GM10266 (cell line): ENCODE results near the gene DCAF8L1.
"Not testable (repeated sequence)": the region's sequence is repeated elsewhere in the genome, so short reads cannot be mapped to it uniquely, and the experiment has no call there.

Experiments
- DNase-seq: peaks from one replicate; pipeline ENCODE4 v3.0.0; 2012; ENCODE audit errors: extremely low spot score
- CTCF ChIP-seq: IDR thresholded peaks from 2 replicates; pipeline ENCODE4 v1.5.1; 2012; ENCODE audit warnings: mild to moderate bottlenecking, low read depth; ENCODE audit not compliant: control insufficient read depth, insufficient read depth; ENCODE audit errors: missing control alignments

The DCAF8L1 gene

DNA sequence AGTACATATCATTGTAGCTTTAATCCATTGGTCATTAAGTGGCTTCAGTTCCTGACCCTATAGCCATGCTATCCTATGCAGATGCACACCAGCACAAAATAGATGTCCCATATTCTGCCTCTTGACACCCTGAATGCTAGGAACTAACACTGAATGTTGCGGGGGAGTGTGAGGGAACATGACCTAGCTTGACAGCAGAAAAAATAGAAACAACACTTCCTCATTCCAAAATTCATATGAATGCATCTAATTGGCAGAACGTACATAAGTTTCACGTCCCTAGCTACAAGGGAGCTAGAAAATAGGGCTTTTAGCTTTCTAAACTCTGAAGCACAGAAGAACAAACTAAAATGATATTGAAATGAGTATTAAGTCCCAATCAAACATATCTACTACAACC lies 14.4 kb upstream of the DCAF8L1 start:
- no peak for TF ChIP-seq CTCF
- DNase-seq = no peak

- no peak for TF ChIP-seq CTCF
- no peak for DNase-seq
Measured at GRCh38 chrX:27987862-27988646, 6.8 kb upstream of the DCAF8L1 start.

DNA sequence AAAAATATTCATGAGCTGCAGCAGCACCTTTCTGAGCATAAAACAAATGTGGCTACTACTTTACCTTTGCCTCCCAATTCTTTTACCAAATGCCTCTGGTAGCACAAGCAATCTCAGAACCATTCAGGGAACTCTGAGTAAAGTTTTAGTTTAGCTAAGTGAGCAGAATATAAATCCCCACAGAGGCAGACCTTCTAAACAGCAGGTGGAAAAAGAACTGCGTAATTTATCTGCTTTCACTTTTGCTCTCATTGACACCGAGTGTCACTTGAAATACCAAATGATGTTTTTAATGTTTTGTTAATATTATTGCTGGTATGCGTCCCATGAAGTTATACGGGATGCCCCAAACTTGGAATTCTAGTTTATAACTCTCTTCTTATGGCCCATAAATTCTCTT lies 4.3 kb downstream of the DCAF8L1 start:
- not testable (repeated sequence) for DNase-seq

DNA sequence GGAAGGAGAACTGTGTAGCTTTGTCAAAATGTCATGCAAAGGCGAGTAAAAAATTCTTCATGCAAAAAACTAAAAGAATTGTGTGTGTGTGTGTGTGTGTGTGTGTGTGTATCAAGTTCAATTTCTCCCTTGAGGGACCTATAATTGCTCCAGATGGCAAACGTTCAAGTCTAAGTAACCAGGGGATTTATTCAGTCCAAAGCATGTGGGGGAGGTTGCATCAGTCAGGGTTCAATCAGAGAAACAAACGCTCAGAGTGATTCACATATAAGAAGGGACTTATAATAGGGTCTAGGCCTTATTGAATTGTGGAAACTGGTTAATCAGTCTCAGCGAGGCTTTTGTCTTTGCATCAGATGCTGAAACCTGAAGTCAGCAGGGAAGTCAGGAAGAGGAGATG lies 5.0 kb downstream of the DCAF8L1 start:
- no peak for TF ChIP-seq CTCF
- no peak for DNase-seq

- DNase-seq = no peak
- TF ChIP-seq CTCF = no peak
Measured at GRCh38 chrX:27968878-27969277, 12.4 kb downstream of the DCAF8L1 start.

DNA sequence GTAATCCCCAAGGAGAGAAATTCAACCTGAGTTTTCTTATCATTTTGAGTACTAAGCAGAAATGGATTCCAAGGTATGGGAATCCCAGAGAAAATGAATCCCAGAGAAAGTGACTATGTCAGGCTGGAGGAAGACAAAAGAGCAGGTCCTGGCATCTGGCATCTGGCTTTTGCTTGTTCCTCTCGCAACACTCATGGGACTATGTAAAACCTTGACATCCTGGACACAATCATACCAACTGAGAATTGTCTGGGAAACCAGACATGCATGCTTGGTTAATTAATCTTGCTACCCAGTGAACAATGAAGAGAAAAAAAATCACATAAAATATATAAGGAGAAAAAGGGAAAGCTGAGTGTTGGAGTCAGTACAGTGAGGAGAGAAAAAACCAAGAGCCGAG lies 12.9 kb downstream of the DCAF8L1 start:
- TF ChIP-seq CTCF = no peak
- no peak for DNase-seq

DNA sequence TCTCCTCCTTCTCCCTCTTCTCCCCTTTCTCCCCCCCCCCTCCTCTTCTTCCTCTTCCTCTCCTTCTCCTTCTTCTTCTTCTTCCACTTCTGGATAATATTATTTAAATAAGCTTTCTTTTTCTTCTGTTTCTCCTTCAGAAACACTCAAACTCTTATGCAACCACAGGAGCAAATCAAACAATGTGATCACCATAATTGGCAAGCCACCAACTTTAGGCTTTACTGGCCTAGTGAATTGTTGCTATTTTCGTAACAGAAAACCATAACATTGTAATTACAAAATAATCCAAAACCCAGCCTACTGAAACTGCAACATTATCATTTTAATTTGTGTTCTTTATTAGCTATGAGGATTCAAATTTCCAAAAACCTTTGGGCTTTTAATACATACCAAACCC lies 14.3 kb downstream of the DCAF8L1 start:
- DNase-seq = no peak
- no peak for TF ChIP-seq CTCF

DNA sequence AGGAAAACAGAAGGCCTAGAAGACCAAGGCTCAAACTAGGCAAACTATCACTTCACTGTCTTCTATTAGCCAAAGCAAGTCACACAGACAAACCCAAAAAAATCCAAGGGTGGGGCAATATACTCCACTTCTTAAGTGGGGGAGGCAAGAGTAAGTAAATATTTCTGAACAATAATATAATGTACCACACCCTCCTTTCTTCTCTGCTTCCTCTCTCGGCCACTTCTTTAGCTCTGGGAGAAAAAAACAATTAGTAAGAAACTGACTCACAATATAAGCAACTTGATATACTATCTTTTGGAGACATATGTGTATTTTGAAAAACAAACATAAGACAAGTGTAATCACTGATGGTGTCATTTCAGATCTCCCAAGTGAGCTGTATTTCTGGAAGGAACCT lies 14.8 kb downstream of the DCAF8L1 start:
- no peak for DNase-seq
- no peak for TF ChIP-seq CTCF

DNA sequence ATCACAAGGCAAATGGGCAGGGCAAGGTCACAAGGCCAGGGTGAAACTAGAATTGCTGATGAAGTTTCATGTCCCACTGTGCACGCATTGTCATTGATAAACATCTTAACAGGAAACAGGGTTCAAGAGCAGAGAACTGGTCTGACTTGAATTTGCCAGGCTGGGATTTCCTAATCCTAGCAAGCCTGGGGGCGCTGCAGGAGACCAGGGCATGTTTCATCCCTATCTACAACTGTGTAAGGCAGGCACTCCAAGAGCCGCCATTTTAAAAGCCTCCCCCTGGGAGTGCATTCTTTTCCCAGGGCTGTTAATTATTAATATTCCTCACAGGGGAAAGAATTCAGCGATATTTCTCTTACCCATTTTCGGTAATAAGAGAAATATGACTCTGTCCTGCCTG lies 15.9 kb downstream of the DCAF8L1 start:
- not testable (repeated sequence) for DNase-seq
